GM21390 (cell line): Measurements from ENCODE around the gene CLSTN1.
"Not testable (repeated sequence)": the region's sequence is repeated elsewhere in the genome, so short reads cannot be mapped to it uniquely, and the experiment has no call there.

Source experiments
- ATAC-seq: cut with Tn5 transposase; IDR thresholded peaks from one replicate; pipeline ENCODE4 v1.9.1; 2021; ENCODE audit not compliant: unreplicated experiment

The CLSTN1 gene

DNA sequence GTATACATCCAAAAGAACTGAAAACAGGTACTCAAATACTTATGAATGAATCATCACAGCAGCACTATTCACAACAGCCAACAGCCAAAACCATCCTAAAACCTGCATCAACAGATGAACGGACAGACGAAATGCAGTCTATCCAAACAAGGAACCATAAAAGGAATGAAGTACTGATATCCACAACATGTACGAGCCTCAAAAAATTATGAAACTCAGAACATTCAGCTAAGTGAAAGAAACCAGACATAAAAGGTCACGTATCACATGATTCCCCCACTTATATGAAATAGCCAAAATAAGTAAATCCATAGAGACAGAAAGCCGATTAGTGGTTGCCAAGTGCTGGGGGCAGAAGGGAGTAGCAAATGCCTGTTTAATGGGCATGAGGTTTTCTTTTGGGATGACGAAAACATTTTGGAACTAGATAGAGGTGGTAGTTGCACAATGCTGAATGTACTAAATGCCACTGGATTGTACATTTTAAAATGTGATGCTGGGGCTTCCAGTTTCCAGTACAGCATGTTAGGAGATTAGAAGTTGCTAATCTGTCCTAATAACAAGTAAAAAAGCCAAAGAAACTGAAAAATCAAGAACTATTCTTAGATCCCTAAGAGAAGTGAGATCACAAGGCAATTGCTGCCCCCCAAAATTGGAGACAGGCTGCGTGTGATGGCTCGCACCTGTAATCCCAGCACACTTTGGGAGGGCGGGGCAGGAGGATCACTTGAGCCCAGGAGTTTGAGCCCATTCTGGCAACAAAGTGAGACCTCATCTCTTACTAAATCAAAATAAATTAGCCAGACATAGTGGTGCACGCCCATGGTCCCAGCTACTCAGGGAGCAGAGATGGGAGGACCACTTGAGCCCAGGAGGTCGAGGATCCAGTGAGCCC lies 25.3 kb downstream of the CLSTN1 start:
- ATAC-seq: no peak

DNA sequence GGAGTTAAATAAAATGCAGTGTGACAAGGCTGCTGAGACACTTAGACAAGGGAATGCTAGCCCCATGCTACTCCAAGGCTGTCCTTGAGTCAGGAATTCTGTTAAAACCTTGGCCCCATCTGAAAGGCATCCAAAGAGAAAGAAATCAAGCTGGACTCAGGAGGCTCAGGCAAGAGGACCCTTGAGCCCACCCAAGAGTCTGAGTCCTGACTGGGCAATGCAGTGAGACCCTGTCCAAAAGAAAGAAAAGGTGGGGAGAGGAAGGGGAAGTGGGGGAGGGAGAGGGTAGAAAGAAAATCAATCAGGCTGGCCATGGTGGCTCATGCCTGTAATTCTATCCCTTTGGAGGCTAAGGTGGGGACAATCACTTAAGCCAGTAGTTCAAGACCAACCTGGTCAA lies 26.7 kb downstream of the CLSTN1 start:
- ATAC-seq: no peak

DNA sequence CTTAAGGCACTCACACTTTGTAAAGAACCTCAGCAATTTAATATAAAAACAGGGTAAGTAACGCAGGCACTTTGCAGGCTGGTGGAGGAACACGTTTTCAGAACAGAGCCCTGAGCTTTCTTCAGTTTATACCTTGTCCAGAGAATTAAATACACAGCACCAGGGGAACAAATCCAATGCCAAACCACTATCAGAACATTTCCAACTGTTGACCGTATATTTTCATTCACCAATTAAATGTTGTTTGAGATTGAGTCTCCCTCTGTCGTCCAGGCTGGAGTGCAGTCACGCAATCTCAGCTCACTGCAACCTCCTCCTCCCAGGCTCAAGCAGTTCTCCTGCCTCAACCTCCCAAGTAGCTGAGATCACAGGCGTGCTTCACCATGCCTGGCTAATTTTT lies 29.7 kb downstream of the CLSTN1 start:
- ATAC-seq: no peak

DNA sequence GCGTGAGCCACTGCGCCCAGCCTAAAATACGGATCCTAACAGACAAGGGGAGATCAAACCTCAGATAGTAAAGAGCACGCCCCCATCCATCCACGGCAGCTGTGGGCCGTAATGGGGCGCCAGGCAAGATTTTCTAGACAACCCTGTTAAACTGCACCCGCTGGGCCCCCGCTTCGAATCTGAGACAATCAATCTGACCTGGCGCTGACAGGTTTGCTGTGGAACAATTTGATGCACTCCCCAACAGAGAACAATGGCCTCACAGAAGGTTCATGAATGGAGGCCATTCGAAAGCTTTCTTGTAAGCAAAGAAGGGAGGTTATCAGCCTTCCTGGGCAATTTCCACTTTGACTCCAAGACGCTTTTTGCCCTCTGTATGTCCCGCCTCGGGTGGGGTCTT lies 30.5 kb downstream of the CLSTN1 start:
- ATAC-seq: no peak

DNA sequence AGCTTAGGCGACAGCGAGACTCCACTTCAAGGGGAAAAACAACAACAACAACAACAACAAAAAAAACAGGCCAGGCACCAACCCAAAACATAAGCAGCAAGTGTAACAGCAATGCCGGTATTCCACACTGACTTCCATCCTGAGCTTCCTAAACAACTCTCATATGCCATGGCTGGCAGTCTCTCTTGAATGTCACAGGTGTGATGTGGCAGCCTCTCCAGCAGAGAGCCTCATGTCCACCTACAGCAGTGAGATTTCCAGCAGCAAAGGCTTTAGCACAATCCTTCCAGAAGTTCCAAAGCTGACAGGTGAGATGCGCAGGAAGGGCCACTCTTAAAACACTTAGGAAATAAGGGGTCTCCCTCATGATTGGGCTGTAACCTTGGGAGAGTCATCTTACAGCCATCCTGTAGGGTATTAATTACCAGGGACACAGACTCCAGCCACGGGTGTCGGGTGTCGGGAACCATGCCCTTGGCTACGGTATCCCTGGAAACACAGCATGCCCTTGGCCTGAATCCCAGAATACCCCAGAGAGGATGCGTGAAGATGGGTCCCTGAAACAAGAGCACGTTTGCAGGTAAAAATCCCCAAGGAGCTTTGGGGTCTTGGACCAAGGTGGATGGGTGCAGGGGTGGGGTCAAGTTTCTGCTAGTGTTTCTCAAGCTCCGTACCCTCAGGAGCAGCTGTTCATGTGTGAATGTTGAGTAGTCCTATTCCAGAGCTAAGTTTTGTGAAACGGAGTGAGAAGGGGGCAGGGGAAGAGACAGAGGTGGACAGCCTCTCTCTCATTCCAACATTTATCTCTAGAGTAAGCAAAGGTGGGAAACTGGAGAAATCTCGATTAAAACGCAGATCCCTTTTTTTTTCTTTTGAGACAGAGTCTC lies 31.4 kb downstream of the CLSTN1 start:
- no peak for ATAC-seq

DNA sequence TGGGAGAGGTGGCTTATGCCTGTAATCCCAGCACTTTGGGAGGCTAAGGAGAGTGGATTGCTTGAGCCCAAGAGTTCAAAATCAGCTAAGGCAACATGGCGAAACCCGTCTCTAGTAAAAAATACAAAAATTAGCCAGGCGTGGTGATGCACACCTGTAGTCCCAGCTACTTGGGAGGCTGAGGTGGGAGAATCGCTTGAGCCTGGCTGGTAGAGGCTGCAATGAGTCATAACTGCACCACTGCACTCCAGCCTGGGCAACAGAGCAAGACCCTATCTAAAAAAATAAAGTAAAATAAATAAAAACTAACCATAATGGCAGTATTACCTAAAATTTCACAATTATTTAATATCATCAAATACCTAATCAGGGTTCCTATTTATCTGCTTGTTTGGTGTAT lies 34.1 kb downstream of the CLSTN1 start:
- ATAC-seq: not testable (repeated sequence)

DNA sequence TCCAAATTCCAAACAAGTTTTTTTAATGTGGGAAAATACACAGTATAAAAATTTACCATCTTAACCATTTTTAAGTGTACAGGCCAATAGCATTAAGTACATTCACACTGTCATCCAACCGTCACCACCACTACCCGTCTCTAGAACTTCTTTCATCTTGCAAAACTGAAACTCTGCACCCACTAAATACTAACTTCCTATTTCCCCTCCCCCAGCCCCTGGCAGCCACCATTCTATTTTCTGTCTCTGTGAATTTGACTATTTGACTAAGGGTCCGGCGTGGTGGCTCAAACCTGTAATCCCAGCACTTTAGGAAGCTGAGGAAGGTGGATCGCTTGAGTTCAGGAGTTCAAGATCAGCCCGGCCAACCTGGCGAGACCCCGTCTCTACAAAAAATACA lies 36.1 kb downstream of the CLSTN1 start:
- peak; percentile 63 for ATAC-seq

DNA sequence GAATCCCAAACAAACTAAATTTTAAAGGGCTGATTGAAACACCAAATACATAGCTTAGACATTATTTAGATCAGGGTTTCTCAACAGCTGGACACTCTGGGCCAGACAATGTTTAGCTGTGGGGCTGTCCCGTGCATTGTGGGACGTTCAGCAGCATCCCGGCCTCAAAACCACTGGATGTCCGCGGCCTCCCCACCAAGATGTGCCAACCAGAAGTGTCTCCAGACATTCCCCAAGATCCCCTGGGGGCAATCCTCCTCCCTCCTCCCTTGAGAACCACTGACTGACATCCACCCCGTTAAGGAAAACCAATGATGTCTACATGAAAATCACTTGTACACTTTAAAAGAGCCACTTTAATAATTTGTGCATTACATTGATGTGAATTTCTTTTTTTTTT lies 38.4 kb downstream of the CLSTN1 start:
- no peak for ATAC-seq

DNA sequence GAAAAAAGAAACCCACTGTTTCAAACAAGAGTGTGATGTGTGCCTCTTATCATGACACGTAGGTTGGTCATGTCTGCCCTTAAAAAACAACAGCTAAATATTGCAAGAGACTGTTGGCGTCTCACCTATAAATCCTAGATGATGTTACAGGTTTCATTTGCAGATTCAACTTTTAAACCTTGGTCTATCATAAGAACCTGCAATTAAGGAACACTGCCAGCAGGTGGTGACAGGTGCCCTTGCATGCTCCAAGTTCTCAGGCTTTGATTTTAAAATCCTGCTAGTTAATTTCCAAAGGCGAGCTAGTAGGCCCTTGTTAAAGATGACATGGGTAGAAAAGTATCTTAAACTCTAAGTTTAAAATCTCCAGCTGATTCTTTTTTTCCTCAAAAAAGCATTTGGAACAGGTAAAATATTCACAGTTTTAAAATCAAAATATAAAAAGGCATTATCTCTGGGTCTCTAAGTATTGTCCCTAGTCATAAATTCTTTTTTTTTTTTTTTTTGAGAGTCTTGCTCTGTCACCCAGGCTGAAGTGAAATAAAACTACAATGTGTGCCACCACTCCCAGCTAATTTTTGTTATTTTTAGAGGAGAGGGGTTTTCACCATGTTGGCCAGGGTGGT lies 39.1 kb downstream of the CLSTN1 start:
- ATAC-seq: no peak

DNA sequence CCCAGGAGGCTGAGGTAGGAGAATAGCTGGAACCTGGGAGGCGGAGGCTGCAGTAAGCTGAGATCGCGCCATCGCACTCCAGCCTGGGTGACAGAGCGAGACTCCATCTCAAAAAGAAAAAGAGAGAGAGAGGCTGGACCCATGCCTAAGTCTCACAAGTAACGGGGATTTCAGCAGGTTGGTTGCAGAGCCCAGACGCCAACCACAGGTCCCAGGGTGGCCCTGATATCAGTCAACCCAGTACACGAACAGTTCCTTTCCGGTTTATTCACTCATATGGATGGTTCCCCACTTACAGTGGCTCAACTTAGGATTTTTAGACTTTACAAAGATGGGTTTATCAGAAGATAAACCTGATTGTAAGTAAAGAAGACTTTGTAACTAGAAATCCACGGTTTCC lies 40.9 kb downstream of the CLSTN1 start:
- no peak for ATAC-seq

DNA sequence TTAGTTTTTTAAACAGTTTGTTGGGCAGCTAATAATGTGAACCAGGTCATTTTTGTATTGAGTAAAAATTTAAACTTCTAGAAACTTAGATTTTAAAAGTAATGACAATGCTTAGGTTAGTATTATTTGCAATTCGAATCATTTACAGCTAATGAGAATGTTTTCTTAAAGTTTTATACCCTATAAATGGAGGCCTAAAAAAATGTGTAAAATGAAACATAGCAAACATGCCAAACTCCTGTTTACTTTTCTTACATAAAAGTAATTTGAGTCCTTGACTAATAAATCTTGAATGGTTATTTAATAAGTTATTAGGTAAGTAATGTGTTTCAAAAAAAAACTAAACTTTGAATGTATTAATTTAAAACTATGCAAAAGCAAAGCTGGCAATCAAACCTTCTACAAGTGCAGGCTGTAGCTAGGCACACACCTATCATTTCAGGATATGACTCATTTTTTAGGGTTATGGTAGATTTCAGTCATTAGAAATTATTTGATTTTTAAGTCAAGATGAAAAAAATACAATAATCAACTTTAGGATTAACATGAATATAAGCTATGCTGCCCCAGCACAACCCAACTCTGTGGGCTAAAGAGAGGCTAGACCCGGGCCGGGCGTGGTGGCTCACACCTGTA lies 41.5 kb downstream of the CLSTN1 start:
- no peak for ATAC-seq

DNA sequence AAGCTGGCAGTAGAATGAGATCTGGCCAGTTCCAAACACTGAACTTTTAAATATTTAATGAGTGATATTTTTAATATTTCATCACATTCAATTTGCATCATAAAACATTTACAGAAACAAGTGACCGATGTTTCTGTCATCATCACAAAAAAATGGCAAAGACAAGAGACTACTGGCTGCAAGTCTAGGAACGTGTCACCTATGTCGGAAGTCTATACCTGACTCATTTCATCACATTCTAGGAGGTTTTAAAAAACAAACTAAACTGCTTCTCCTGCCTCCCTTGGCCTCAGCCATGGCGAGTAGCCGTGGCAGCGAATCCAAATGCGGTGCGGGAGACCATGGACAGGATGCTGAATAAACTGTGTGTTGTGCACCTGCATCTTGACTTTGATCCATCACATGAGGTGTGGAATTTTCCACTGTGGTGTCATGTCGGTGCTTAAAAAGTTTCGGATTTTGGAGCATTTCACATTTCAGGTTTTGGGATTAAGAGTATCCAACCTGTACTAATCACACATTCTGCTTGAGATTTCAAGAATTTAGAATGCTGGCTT lies 43.1 kb downstream of the CLSTN1 start:
- no peak for ATAC-seq

DNA sequence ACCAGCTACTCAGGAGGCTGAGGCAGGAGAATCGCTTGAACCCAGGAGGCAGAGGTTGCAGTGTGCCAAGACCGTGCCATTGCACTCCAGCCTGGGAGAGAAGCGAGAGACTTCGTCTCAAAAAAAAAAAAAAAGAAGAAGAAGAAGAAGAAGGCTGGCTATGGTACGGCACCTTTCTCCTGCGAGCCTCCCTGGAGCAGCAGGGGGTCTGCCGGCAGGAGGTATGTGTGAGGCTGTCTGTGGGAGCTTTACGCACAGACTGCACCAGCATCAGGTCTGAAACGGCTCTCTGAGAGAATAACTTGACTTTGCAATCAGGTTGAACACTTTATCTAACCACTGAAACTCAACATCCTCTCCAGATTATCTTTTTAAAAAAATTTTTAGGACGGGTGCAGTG lies 44.9 kb downstream of the CLSTN1 start:
- no peak for ATAC-seq

DNA sequence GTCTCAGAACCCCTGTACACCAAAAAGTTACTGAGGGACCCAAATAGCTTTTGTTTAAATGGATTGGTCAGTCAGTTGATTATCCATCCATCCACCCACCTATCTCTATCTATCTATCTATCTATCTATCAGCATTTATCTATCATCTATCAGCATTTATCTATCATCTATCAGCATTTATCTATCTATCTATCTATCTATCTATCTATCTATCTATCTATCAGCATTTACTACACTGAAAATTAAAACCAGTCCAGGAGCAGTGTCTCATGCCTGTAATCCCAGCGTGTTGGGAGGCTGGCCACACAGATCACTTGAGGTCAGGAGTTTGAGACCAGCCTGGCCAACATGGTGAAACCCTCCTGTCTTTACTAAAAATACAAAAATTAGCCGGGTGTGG lies 47.1 kb downstream of the CLSTN1 start:
- no peak for ATAC-seq

DNA sequence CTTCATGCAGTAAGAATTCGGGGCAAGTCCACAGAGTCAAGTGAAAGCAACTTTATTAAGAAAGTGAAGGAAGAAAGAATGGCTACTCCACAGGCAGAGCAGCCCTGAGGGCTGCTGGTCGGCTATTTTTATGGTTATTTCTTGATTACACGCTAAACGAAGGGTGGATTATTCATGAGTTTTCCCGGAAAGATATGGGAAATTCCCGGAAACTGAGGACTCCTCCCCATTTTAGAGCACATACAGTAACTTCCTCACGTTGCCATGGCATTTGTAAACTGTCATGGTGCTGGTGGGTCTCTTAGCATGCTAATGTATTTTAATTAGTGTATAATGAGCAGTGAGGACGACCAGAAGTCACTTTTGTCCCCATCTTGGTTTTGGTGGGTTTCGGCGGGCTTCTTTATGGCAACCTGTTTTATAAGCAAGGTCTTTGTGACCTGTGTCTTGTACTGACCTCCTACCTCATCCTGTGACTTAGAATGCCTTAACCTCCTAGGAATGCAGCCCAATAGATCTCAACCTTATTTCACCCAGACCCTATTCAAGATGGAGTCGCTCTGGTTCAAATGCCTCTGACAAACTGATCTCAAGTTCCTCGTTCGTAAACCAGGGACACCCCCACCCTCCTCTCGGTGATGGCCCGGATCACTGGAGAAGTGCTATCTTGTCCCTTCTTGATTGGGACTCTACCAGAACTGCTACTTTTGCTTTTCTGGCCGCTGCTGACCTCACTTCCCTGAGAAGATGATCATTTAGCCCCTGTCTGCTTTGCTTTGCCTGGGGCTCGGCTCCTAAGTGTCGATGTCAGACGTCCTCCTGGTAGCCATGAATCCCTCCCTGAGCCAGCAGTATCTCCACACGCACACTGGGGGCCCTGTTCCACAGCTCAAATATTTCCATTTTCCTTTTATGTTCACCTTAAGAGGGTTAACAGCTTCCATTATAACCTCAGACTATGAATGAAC lies 48.8 kb downstream of the CLSTN1 start:
- no peak for ATAC-seq

DNA sequence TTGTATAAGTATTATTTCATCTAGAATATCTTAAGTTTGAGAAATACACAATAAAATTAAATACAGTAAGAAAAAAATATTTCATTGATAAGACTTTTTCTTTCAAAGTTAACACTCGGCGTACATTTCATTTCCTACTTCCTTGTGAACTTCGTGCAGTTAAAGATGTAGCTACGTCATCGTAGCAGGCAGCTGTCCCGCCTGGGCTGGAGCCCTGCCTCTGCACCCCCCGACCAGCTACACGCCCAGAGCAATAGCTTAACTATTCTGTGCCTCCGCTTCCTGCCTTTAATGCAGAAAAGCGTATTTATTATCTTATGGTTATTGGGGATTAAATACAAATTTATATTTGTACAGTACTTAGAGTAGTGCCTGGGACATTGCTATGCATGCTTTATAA lies 53.5 kb downstream of the CLSTN1 start:
- no peak for ATAC-seq

DNA sequence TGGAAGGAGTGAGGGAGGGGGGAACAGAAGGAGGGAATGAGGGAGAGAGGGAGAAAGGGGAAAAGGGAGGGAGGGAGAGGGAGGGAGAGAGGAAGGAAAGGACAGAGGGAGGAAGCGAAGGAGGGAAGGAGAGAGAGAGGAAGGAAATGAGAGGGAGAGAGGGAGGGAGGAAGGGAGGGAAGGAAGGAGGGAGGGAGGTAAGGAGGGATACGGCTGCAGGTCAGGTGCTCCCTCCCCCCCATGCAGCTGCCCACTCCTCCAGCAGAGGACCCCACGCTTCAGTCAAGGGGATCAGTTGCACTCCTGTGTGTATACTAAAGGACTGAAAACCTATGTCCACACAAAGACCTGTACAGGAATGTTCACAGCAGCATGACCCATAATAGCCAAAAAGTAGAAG lies 54.8 kb downstream of the CLSTN1 start:
- ATAC-seq: no peak

DNA sequence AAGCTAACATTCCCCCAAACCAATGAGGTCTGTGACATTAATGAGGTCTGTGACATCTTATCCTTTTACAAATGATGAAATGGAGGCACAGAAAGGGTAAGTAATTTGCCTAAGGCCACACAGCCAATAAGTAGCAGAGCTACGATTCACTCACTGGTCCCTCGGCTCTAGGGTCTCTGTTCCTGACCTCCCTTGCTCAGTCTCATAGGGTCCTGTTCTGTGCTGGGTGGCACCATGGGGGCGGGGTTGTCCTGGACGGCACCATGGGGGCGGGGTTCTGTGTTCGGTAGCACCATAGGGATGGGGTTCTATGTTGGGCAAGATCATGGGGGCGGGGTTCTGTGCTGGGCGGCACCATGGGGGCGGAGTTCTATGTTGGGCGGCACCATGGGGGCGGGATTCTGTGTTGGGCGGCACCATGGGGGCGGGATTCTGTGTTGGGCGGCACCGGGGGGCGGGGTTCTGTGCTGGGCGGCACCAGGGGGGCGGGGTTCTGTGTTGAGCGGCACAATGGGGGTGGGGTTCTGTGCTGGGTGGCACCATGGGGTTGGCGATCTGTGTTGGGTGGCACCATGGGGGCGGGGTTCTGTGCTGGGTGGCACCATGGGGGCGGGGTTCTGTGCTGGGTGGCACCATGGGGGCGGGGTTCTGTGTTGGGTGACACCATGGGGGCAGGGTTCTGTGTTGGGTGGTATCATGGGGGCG lies 55.6 kb downstream of the CLSTN1 start:
- no peak for ATAC-seq
